HL-60 (cell line): Measurements from ENCODE around the gene C4BPA.
A peak's percentile ranks its signal among the peaks of the same experiment; 100 is the strongest.

Experiments used
- CTCF ChIP-seq: IDR thresholded peaks from one replicate; pipeline ENCODE4 v1.5.1; 2011; ENCODE audit warnings: low read length, control low read depth, inconsistent platforms; ENCODE audit not compliant: insufficient read depth
- GABPA ChIP-seq: IDR thresholded peaks from 2 replicates; pipeline ENCODE4 v1.6.1; 2012; ENCODE audit warnings: low read depth
- POLR2AphosphoS5 ChIP-seq: IDR thresholded peaks from 2 replicates; pipeline ENCODE4 v1.6.1; 2012; ENCODE audit warnings: low read depth
- REST ChIP-seq: IDR thresholded peaks from 2 replicates; pipeline ENCODE4 v1.6.1; 2012; ENCODE audit warnings: low read depth; ENCODE audit not compliant: insufficient replicate concordance
- SPI1 ChIP-seq: IDR thresholded peaks from 2 replicates; pipeline ENCODE4 v1.6.1; 2012; ENCODE audit warnings: low read depth, mild to moderate bottlenecking, borderline replicate concordance

GRCh38 chr1:207069858-207070506 is 34.1 kb upstream of the C4BPA start:
- no peak for TF ChIP-seq CTCF
- no peak for TF ChIP-seq GABPA
- no peak for TF ChIP-seq POLR2AphosphoS5
- no peak for TF ChIP-seq REST
- TF ChIP-seq SPI1, result peak; percentile 85
